HUES48 (cell line): Measurements from ENCODE around the gene ITGB5.
"Not testable (repeated sequence)": the region's sequence is repeated elsewhere in the genome, so short reads cannot be mapped to it uniquely, and the experiment has no call there.

Source experiments
- H3K27ac ChIP-seq: one replicate; pipeline ENCODE4 v1.7.0; 2013; ENCODE audit warnings: low read depth, low read length, inconsistent platforms
- H3K27me3 ChIP-seq: 2 replicates; pipeline ENCODE4 v1.6.1; 2013; ENCODE audit warnings: mild to moderate bottlenecking, low read length; ENCODE audit not compliant: control insufficient read depth, insufficient read depth
- H3K36me3 ChIP-seq: 2 replicates; pipeline ENCODE4 v1.6.1; 2013; ENCODE audit warnings: low read length; ENCODE audit not compliant: control insufficient read depth, insufficient read depth
- H3K4me1 ChIP-seq: 2 replicates; pipeline ENCODE4 v1.6.1; 2013; ENCODE audit warnings: mild to moderate bottlenecking, low read length; ENCODE audit not compliant: control insufficient read depth, insufficient read depth
- H3K4me3 ChIP-seq: 2 replicates; pipeline ENCODE4 v1.5.1; 2013; ENCODE audit warnings: mild to moderate bottlenecking, low read depth, low read length
- H3K9ac ChIP-seq: 2 replicates; pipeline ENCODE4 v1.6.1; 2013; ENCODE audit warnings: mild to moderate bottlenecking, low read depth, low read length, moderate library complexity
- H3K9me3 ChIP-seq: 2 replicates; pipeline ENCODE4 v1.6.1; 2013; ENCODE audit warnings: low read length; ENCODE audit not compliant: control insufficient read depth, insufficient read depth

Gene ITGB5

GRCh38 chr3:124783696-124784095 is 103.5 kb downstream of the ITGB5 start:
- H3K9me3 ChIP-seq: no peaks in the 10 kb centered on the region
- peaks cover 43% of the 10 kb centered on the region for H3K36me3 ChIP-seq
- H3K27ac ChIP-seq: no peak overlapping the region
- H3K4me3 ChIP-seq: no peak overlapping the region
- peaks cover 12% of the 10 kb centered on the region for H3K4me1 ChIP-seq
- H3K27me3 ChIP-seq: no peaks in the 10 kb centered on the region
- no peak overlapping the region for H3K9ac ChIP-seq

DNA sequence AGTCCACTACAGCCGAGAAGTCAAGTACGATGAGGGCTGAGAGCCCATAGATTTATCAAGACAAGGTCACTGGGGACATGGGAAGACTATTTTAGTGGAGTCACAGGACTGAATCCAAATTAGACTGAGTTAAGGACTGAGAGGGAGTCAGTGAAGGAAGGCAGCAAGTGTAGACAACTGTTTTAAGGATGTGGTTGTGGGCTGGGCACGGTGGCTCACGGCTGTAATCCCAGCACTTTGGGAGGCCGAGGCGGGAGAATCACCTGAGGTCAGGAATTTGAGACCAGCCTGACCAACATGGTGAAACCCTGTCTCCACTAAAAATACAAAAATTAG is 104.8 kb downstream of the ITGB5 start:
- peaks cover 12% of the 10 kb centered on the region for H3K4me1 ChIP-seq
- not testable (repeated sequence) for H3K9me3 ChIP-seq, H3K9ac ChIP-seq, H3K4me3 ChIP-seq, H3K27ac ChIP-seq, H3K27me3 ChIP-seq
- H3K36me3 ChIP-seq: peaks cover 52% of the 10 kb centered on the region

- Histone ChIP-seq H3K27ac (no peak overlapping the region), H3K9ac (no peak overlapping the region), H3K36me3 (peaks cover 54% of the 10 kb centered on the region), H3K4me3 (no peak overlapping the region), H3K27me3 (no peaks in the 10 kb centered on the region), H3K4me1 (peaks cover 12% of the 10 kb centered on the region), H3K9me3 (no peaks in the 10 kb centered on the region)
Measured at GRCh38 chr3:124781476-124782376, 105.4 kb downstream of the ITGB5 start.

GRCh38 chr3:124780761-124781475 is 106.2 kb downstream of the ITGB5 start:
- H3K9me3 ChIP-seq: no peaks in the 10 kb centered on the region
- no peak overlapping the region for H3K4me3 ChIP-seq
- no peaks in the 10 kb centered on the region for H3K27me3 ChIP-seq
- H3K36me3 ChIP-seq: peaks cover 46% of the 10 kb centered on the region; the same call in 1 of the 2 replicates
- peaks cover 18% of the 10 kb centered on the region for H3K4me1 ChIP-seq
- no peak overlapping the region for H3K27ac ChIP-seq
- H3K9ac ChIP-seq: no peak overlapping the region

GRCh38 chr3:124780356-124780755 is 106.8 kb downstream of the ITGB5 start:
- Histone ChIP-seq H3K27ac (no peak overlapping the region), H3K27me3 (no peaks in the 10 kb centered on the region), H3K4me1 (peaks cover 23% of the 10 kb centered on the region), H3K4me3 (no peak overlapping the region), H3K9ac (no peak overlapping the region), H3K36me3 (peaks cover 42% of the 10 kb centered on the region; the same call in 1 of the 2 replicates), H3K9me3 (no peaks in the 10 kb centered on the region)

- H3K4me1 ChIP-seq: peaks cover 29% of the 10 kb centered on the region
- no peak overlapping the region for H3K4me3 ChIP-seq
- no peak overlapping the region for H3K9ac ChIP-seq
- no peaks in the 10 kb centered on the region for H3K27me3 ChIP-seq
- H3K36me3 ChIP-seq: peaks cover 39% of the 10 kb centered on the region; the same call in 1 of the 2 replicates
- H3K27ac ChIP-seq: no peak overlapping the region
- H3K9me3 ChIP-seq: no peaks in the 10 kb centered on the region
Measured at GRCh38 chr3:124779751-124780191, 107.4 kb downstream of the ITGB5 start.

GRCh38 chr3:124779116-124779515 is 108.0 kb downstream of the ITGB5 start:
- Histone ChIP-seq H3K4me1 (peaks cover 34% of the 10 kb centered on the region), H3K36me3 (peaks cover 33% of the 10 kb centered on the region; the same call in 1 of the 2 replicates)

DNA sequence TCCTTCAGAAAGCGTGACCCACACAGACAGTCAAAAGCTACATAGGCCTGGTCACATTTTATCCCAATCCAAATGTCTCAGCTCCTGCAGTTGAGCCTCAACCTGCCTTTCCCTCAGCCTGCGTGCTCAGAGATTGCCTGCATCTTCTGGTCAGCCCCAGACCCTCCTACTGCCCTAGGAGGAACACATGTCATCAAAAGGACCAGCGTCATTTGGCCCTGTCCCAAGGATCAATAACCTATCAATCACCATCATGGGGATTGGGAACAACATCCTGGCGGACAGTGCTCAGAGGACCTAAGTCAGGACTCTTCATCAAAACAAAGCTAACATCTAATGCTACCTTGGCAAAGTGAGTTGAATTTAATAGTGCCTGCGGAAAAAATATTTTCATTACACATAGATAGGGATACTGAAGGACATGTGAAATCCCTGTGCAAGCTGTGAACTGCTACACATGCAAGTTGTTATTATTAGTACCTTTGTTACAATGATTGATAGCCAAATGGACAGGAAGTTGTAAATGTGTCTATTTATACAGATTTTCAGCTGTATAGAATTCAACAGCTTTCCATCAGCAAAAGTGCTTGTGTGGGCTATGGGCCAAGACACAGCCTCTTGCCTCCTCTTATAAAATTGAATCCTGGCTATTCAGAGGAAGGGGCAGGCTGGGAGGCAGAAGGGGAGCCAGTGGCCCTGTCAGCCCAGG is 109.2 kb downstream of the ITGB5 start:
- Histone ChIP-seq H3K4me3 (no peak overlapping the region), H3K9me3 (no peaks in the 10 kb centered on the region), H3K4me1 (peaks cover 35% of the 10 kb centered on the region), H3K36me3 (peaks cover 36% of the 10 kb centered on the region), H3K9ac (no peak overlapping the region), H3K27me3 (no peaks in the 10 kb centered on the region), H3K27ac (no peak overlapping the region)

More at GRCh38 chr3:124779116-124779515, 108.0 kb downstream of the ITGB5 start:
- H3K4me3 ChIP-seq: no peak overlapping the region
- no peaks in the 10 kb centered on the region for H3K27me3 ChIP-seq
- no peaks in the 10 kb centered on the region for H3K9me3 ChIP-seq
- no peak overlapping the region for H3K27ac ChIP-seq
- H3K9ac ChIP-seq: no peak overlapping the region

DNA sequence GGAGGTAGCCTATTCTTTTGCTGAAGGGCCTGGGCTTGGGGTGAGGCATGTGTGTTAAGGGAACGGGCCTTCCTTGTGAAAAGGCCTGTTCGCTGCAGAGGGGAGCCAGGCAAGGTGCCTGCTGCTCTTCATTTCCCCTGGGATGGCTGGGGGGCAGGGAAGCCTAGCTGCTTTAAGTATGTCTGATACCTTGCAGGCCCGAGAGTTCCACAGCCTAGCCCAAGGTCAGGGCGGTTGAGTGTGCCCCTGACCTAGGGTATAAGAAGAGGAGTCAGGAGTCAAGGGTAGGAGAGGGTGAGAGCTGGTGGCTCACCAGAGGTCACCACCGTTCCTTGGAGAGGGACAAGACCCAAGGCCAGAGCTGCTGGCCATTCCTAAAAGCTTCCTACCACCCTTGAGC is 110.3 kb downstream of the ITGB5 start:
- Histone ChIP-seq H3K4me1 (peaks cover 35% of the 10 kb centered on the region), H3K4me3 (no peak overlapping the region), H3K9me3 (no peaks in the 10 kb centered on the region), H3K9ac (no peak overlapping the region), H3K36me3 (peaks cover 39% of the 10 kb centered on the region), H3K27me3 (no peaks in the 10 kb centered on the region), H3K27ac (no peak overlapping the region)

GRCh38 chr3:124775877-124776276 is 111.3 kb downstream of the ITGB5 start:
- H3K9me3 ChIP-seq: no peaks in the 10 kb centered on the region
- H3K4me1 ChIP-seq: peaks cover 26% of the 10 kb centered on the region
- no peak overlapping the region for H3K9ac ChIP-seq
- H3K4me3 ChIP-seq: no peak overlapping the region
- peaks cover 43% of the 10 kb centered on the region for H3K36me3 ChIP-seq
- H3K27ac ChIP-seq: no peak overlapping the region
- H3K27me3 ChIP-seq: no peaks in the 10 kb centered on the region
